HG02884 (cell line): ENCODE measurements around the gene TRIM43B.
"Not testable (repeated sequence)": the region's sequence is repeated elsewhere in the genome, so short reads cannot be mapped to it uniquely, and the experiment has no call there.

ENCODE experiments used
- ATAC-seq: cut with Tn5 transposase; IDR thresholded peaks from one replicate; pipeline ENCODE4 v1.9.1; 2021; ENCODE audit warnings: mild to moderate bottlenecking, moderate library complexity; ENCODE audit not compliant: unreplicated experiment

Gene TRIM43B

DNA sequence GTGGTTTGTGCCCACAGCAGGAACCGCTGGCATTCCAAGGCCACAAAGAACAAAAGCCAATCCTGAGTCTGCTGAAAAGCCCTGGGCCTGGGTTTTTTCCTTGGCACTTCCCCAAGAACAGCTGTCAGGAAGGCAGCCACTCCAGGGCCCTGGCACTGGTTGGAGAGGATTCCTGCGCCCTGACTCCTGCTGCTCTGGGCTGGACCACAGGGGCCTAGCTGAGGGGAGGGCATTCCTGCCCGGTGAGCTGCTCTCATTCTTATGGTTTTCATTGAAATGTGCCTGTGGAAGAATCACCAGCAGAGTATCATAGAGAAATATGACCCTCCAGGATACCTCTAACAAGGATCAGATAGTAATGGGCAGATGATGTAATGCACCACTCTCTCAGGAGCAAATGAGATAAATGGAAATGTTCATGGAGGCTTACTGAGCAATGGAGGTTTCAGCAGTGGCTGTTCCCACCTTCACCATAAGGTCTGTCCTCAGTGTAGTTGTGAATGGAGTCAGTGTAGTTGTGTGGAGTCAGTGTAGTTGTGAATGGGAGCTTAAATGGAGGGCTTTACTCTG lies 50.0 kb downstream of the TRIM43B start:
- not testable (repeated sequence) for ATAC-seq

DNA sequence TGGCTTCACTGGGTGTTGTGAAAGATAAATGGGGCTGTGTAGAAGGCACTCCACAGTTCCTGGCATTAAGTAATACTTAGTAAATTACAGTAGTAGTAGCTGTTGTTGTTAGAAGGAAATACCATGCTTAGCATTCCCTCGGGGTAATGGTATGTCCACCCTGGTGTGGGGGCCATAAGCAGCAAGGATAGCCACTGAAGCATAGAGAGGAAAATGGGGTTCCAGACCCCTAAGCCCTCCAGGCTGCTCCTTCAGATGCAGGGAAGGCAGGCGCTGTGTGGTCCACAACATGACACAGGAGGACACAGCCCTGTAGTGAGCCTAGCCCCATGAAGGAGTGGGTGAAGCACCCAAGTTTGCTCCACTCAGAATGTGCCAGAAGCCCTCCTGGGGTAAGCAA lies 50.6 kb downstream of the TRIM43B start:
- not testable (repeated sequence) for ATAC-seq

DNA sequence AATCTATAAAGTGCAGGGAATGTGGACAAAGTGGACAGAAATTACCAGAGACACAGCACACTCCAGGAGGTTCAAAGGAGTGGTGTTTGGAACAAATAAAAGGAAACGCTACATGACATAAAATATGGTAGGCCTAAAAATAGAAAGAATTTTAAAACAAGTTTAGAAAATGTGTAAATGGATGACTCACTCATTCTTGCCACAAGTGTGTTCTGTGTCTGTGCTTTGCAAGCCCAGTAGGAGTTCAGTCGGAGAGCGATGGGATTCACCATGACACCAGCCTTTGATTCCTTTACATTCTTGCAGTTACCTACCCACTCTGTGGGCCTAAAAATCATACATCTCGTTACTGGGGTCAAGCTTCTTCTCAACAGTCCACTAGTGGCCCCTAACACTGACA lies 51.2 kb downstream of the TRIM43B start:
- ATAC-seq: not testable (repeated sequence)

DNA sequence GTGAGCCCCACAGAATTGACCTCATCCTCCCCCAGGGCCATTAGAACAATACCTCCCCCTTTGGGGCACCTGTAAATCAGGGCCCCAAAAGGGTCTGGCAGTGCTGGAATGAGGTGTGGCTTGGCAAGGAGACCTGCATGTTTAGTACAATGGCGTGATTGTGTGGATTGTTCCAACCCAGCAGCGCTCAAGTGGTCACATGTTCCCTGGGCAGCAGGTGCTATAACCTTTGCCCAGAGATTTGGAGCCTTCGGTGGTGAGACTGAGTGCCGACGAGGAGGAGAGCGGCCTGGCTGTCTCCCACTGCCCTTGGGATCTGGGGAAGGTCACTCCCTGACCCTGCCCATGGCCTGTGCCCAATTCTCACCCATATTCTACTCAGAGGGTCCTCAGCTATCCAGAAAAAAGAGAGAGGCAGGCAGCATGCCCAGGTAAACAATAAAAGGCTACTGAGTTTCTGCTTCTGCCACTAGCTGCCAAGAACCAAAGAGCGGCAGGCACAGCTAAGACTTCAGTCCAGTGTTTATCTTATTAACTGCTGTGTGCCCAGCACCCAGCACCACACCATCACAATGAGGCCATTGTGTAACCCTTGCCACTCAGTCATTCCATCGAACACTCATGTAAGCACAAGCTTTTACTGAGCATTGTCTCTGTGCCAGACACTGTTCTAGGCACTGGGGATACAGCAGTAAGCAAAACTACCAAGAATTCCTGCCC lies 54.6 kb downstream of the TRIM43B start:
- not testable (repeated sequence) for ATAC-seq

DNA sequence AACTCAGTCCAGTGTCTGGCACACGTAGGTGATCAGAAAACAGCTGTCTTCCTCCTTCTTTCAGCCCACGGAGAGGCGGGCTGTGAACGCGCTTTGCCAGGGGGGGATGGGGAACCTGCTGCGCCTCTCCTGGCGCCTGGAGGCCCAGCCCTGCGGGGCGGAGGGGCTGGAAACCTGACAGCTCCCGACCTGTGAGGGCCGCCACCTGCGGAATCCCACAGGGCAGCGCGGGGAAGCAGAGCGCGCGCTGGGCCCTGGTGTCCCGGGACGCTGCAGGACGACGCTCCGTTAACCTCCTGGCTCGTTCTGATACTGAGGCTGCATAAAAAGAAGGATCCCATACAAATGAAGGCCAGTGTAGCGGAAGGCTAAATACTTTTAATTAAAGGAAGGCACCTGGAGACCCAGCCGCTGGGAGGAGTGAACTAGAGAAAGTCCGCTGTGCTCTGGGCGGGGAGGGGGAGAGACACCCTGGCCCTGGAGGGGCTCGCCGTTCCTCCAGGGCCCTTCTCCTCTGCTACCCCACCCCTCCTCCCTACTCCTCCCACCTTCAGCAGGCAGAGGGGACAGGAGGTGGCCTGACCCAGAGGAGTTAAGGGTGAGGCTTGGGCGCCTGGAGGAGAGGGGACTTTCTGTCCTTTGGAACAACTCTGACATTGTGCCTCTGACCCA lies 57.2 kb downstream of the TRIM43B start:
- ATAC-seq: not testable (repeated sequence)
